HEK293T (cell line): ENCODE results near the gene GRIP1.

Experiments
- BHLHE40 ChIP-seq: fragments of 450-650 bp; IDR thresholded peaks from 2 replicates; pipeline ENCODE4 v1.6.1; 2016; ENCODE audit warnings: mild to moderate bottlenecking, moderate library complexity, borderline replicate concordance
- HDGF ChIP-seq: fragments of 450-650 bp; IDR thresholded peaks from 2 replicates; pipeline ENCODE4 v1.6.1; 2017; ENCODE audit warnings: antibody characterized with exemption, borderline replicate concordance
- L3MBTL2 ChIP-seq: fragments of 450-650 bp; conservative IDR thresholded peaks from 2 replicates; pipeline ENCODE4 v1.6.1; 2016; ENCODE audit warnings: mild to moderate bottlenecking
- SP1 ChIP-seq: fragments of 450-650 bp; IDR thresholded peaks from 2 replicates; pipeline ENCODE4 v1.6.1; 2017

DNA sequence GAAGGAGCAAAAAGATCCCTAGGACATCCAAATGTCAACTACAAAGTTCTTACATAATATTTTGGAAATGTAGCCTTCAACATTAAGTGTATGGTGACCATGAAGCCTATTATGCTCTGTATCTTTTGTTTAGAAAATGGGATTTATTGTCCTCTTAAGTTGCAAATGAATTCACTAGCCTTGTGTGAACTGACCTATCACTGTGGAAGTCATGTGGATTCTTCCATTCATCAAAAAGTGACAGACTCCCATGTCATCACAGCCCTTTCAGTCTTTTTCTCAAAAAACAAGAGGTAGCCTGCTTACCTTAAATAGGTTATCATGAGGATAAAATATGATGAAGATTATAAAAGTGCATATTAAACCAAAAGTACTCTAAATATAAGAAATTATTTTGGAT is 179.9 kb downstream of the GRIP1 start:
- no peak for TF ChIP-seq BHLHE40
- no peak for TF ChIP-seq HDGF
- TF ChIP-seq L3MBTL2: no peak
- TF ChIP-seq SP1: no peak
